SKM-1 (cell line): ENCODE data around the gene TUBA4B.
A peak's percentile ranks its signal among the peaks of the same experiment; 100 is the strongest.

Experiments used
- DNase-seq: peaks from one replicate; lab custom pipeline; 2025; ENCODE audit not compliant: unreplicated experiment; lab: John Stamatoyannopoulos, UW

The TUBA4B gene

GRCh38 chr2:219252900-219253752, at the start of gene TUBA4B:
Gene TUBA4B, plus strand, starts transcription at chr2:219253243. Its CDS starts 165 bp downstream, at chr2:219253408.
- peak; percentile 27 for DNase-seq

- DNase-seq = no peak
Observed at GRCh38 chr2:219204425-219205164, 48.4 kb upstream of the TUBA4B start.

GRCh38 chr2:219205165-219205538, 47.9 kb upstream of the TUBA4B start:
- DNase-seq = no peak

- no peak for DNase-seq
Observed at GRCh38 chr2:219205981-219206327, 47.1 kb upstream of the TUBA4B start.

GRCh38 chr2:219206328-219207133, 46.5 kb upstream of the TUBA4B start, which contains the start of gene ZFAND2B:
Gene ZFAND2B, plus strand, starts transcription at chr2:219206782. Its CDS starts 206 bp downstream, at chr2:219206988.
- peak; percentile 80 for DNase-seq

GRCh38 chr2:219207134-219207883, 45.7 kb upstream of the TUBA4B start:
- no peak for DNase-seq

GRCh38 chr2:219207884-219208740, 44.9 kb upstream of the TUBA4B start:
- no peak for DNase-seq

GRCh38 chr2:219209236-219210195, 43.5 kb upstream of the TUBA4B start:
- DNase-seq = no peak

- DNase-seq = no peak
Observed at GRCh38 chr2:219210196-219210885, 42.7 kb upstream of the TUBA4B start.

- DNase-seq = no peak
Observed at GRCh38 chr2:219210886-219211362, 42.1 kb upstream of the TUBA4B start.

GRCh38 chr2:219213026-219213415, 40.0 kb upstream of the TUBA4B start:
- no peak for DNase-seq

GRCh38 chr2:219213486-219214071, 39.5 kb upstream of the TUBA4B start:
- no peak for DNase-seq

- no peak for DNase-seq
Observed at GRCh38 chr2:219214141-219214540, 38.9 kb upstream of the TUBA4B start.

- no peak for DNase-seq
Observed at GRCh38 chr2:219214786-219215185, 38.3 kb upstream of the TUBA4B start.

GRCh38 chr2:219215871-219216534, 37.0 kb upstream of the TUBA4B start:
- no peak for DNase-seq

GRCh38 chr2:219216535-219216915, 36.5 kb upstream of the TUBA4B start:
- DNase-seq = no peak

- DNase-seq = no peak
Observed at GRCh38 chr2:219218217-219218731, 34.8 kb upstream of the TUBA4B start.
